ENCODE data around the gene ANO8. TPM values are rescaled to one million over a fixed set of nuclear protein-coding genes. Genes with fewer than 3 reads are reported as not detected.
A peak's percentile ranks its signal among the peaks of the same experiment; 100 is the strongest.

The ANO8 gene
- total RNA-seq, 6 donors from 2014 or later = 9.0 to 45.1 (median 16.4) TPM

GRCh38 chr19:17352608-17353280, 18.1 kb upstream of the ANO8 start:
- no peaks in the 10 kb centered on the region for H3K27me3 ChIP-seq
- no peak for ATAC-seq (ENCODE audit: low FRiP score in 2 of 2)
- H3K9me3 ChIP-seq = no peaks in the 10 kb centered on the region
- H3K27ac ChIP-seq = peak overlapping the region; percentile 3 to 52 (median 42)
- peak in 1 of 2 donors; percentile 27 for DNase-seq
- H3K4me1 ChIP-seq = peaks cover 14 to 37% (median 27%) of the 10 kb centered on the region in 4 donors
- no peaks in the 10 kb centered on the region for H3K36me3 ChIP-seq
- no peak overlapping the region for H3K4me3 ChIP-seq
- 37 to 48% methylated on average over 10 to 14 of the region's 14 CpGs for WGBS, 2 donors
- no peak for TF ChIP-seq POLR2A (IDR thresholded peaks at IDR 0.05)
- TF ChIP-seq POLR2AphosphoS5 (IDR thresholded peaks at IDR 0.05) = peak in 1 of 2 donors; percentile 39
- no peak for TF ChIP-seq EP300 (IDR thresholded peaks at IDR 0.05)
- TF ChIP-seq CTCF (IDR thresholded peaks at IDR 0.05) = no peak

- no peak for ATAC-seq (ENCODE audit: low FRiP score in 2 of 2)
Observed at GRCh38 chr19:17351815-17352435, 17.3 kb upstream of the ANO8 start.

GRCh38 chr19:17348700-17349099, 14.0 kb upstream of the ANO8 start:
- 0 to 10% methylated on average over 12 of the region's 12 CpGs for WGBS, 2 donors
- DNase-seq (no peak), ATAC-seq (ENCODE audit: low FRiP score in 2 of 2) (peak; percentile 23 to 75)
- Histone ChIP-seq H3K27me3 (no peaks in the 10 kb centered on the region), H3K36me3 (no peaks in the 10 kb centered on the region), H3K27ac (peak overlapping the region in 2 of 4 donors; percentile 54 to 61), H3K9me3 (no peaks in the 10 kb centered on the region), H3K4me1 (peaks cover 21 to 51% (median 35%) of the 10 kb centered on the region in 4 donors), H3K4me3 (no peak overlapping the region)
- TF ChIP-seq POLR2AphosphoS5 (IDR thresholded peaks at IDR 0.05) = peak; percentile 58 to 82
- no peak for TF ChIP-seq POLR2A (IDR thresholded peaks at IDR 0.05)
- no peak for TF ChIP-seq CTCF (IDR thresholded peaks at IDR 0.05)
- TF ChIP-seq EP300 (IDR thresholded peaks at IDR 0.05) = peak in 2 of 4 donors; percentile 40 to 51

More at GRCh38 chr19:17351815-17352435, 17.3 kb upstream of the ANO8 start:
- no peaks in the 10 kb centered on the region for H3K27me3 ChIP-seq
- no peaks in the 10 kb centered on the region for H3K9me3 ChIP-seq
- H3K27ac ChIP-seq = peak overlapping the region in 1 of 4 donors; percentile 49
- TF ChIP-seq POLR2AphosphoS5 (IDR thresholded peaks at IDR 0.05) = no peak
- TF ChIP-seq POLR2A (IDR thresholded peaks at IDR 0.05) = no peak
- H3K4me1 ChIP-seq = peaks cover 16 to 40% (median 27%) of the 10 kb centered on the region in 4 donors
- peak in 1 of 2 donors; percentile 60 for DNase-seq
- no peak overlapping the region for H3K4me3 ChIP-seq
- 87 to 88% methylated on average over 40 to 45 of the region's 45 CpGs for WGBS, 2 donors
- no peaks in the 10 kb centered on the region for H3K36me3 ChIP-seq

- Histone ChIP-seq H3K36me3 (no peaks in the 10 kb centered on the region), H3K4me1 (peaks cover 21 to 47% (median 33%) of the 10 kb centered on the region in 4 donors), H3K27ac (peak overlapping the region in 3 of 4 donors; percentile 46 to 61 (median 54)), H3K27me3 (no peaks in the 10 kb centered on the region), H3K4me3 (no peak overlapping the region), H3K9me3 (no peaks in the 10 kb centered on the region)
- WGBS, 2 donors = 70 to 73% methylated on average over 2 of the region's 2 CpGs
- ATAC-seq (ENCODE audit: low FRiP score in 2 of 2) (no peak), DNase-seq (no peak)
- TF ChIP-seq POLR2AphosphoS5 (IDR thresholded peaks at IDR 0.05) (no peak), CTCF (IDR thresholded peaks at IDR 0.05) (no peak)
Observed at GRCh38 chr19:17347877-17348276, 13.2 kb upstream of the ANO8 start.

- Histone ChIP-seq H3K27me3 (no peaks in the 10 kb centered on the region), H3K27ac (peak overlapping the region; percentile 12 to 55 (median 50)), H3K36me3 (no peaks in the 10 kb centered on the region), H3K9me3 (no peaks in the 10 kb centered on the region), H3K4me3 (no peak overlapping the region), H3K4me1 (peaks cover 21 to 43% (median 29%) of the 10 kb centered on the region in 4 donors)
- TF ChIP-seq POLR2A (IDR thresholded peaks at IDR 0.05) = no peak
- no peak for TF ChIP-seq CTCF (IDR thresholded peaks at IDR 0.05)
- peak; percentile 15 to 52 for TF ChIP-seq POLR2AphosphoS5 (IDR thresholded peaks at IDR 0.05)
- peak in 1 of 4 donors; percentile 28 for TF ChIP-seq EP300 (IDR thresholded peaks at IDR 0.05)
- DNase-seq (no peak), ATAC-seq (ENCODE audit: low FRiP score in 2 of 2) (peak in 1 of 2 donors; percentile 3)
- 0 to 15% methylated on average over 1 to 6 of the region's 6 CpGs for WGBS, 2 donors
Observed at GRCh38 chr19:17347361-17347760, 12.7 kb upstream of the ANO8 start.

All from upper lobe of left lung (tissue), 6 donors.